ENCODE measurements around the gene FUT7. TPM values are rescaled to one million over a fixed set of nuclear protein-coding genes. Genes with fewer than 3 reads are reported as not detected.
A peak's percentile ranks its signal among the peaks of the same experiment; 100 is the strongest.

FUT7 gene
- total RNA-seq, 2 donors from 2014 or later, result not detected

DNA sequence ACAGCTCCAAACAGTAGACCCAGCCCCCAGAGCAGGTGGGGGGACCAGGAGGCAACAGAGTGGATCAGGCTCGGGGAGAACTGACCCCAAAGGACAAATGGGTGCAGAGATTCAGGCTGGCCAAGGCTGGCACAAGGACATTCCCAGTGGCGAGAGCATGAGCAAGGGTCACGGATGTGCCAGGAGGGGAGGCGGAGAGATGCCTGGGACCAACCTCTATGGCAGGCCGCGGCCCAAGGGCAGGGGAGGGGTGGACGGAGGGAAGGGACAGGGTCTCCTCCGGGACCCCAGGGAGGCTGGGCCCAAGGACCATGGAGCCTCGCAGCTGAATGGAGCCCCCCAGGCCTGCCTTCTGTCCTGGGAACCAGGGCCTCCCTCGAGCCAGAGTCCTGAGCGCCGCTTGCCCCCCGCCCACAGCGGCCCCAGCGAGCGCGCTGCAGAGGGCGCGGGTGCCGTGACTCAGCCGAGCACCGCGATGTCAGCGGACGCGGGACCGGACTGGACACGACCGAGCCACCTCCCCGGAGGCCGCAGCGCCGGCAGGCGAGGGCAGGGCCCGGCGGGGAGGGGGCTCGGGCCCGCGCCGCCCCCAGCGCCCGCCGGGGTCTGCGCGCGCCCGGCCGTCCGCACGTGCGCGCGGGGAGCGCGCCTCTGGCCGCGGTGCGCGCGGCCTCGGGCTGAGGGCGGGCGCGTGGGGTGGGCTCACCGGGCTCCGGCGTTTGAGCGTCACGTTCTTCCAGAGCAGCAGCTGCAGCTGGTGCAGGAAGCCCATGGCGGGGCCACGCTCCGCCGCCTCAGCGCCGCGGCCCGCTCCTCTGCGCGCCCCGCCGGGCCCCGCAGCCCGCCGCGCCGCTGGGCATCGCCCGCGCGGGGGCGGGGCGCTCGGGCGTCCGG lies 4.3 kb downstream of the FUT7 start, which contains the start of gene ABCA2:
TSS of gene ABCA2 (minus strand) at position 869 of the 894 bp plus-strand sequence. CDS start at position 772, 97 bp downstream.
- Histone ChIP-seq H3K27me3 (no peaks in the 10 kb centered on the region), H3K9ac (ENCODE audit: low read depth in 2 of 2, low read length in 2 of 2) (peak within 1 kb of the TSS; percentile 71 to 78), H3K4me1 (peaks cover 29% of the 10 kb centered on the region), H3K36me3 (no peaks in the 10 kb centered on the region), H3K9me3 (no peaks in the 10 kb centered on the region), H3K27ac (peak within 1 kb of the TSS; percentile 46), H3K4me3 (peak within 1 kb of the TSS; percentile 52)
- intact Hi-C loops (cut with DNase I), result loop anchor here (2.0 kb wide), 1 partner anchor 83 kb away; the partner anchor contains the start of genes C8G and FBXW5
- DNase-seq, result no peak
- TF ChIP-seq CTCF (IDR thresholded peaks at IDR 0.05), result no peak

DNA sequence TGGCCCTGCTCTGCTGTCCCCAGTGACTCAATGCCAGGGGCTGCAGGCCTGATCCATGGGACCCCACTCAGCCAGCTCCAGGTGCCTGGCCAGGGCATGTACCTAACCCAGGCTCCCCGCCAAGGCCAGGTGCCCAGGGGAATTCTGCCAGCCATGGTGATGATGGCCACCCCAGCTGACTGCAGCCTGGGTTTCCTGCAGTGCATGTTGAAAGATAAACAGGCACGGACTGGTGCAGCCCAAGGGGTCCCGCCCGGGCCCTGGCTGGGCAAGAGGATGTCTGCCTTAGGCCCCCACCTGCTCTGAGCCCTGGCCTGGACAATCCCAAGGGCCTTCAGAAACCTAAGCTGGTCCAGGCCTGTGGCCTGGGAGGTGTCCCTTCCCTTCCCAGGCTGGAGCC lies 5.1 kb downstream of the FUT7 start:
- peak overlapping the region; percentile 43 for H3K4me3 ChIP-seq
- H3K36me3 ChIP-seq, result no peaks in the 10 kb centered on the region
- peaks cover 32% of the 10 kb centered on the region for H3K4me1 ChIP-seq
- no peaks in the 10 kb centered on the region for H3K9me3 ChIP-seq
- intact Hi-C loops (cut with DNase I), result no loop called here
- H3K27ac ChIP-seq, result no peak overlapping the region
- no peak for TF ChIP-seq CTCF (IDR thresholded peaks at IDR 0.05)
- peak overlapping the region; percentile 19 to 66 for H3K9ac ChIP-seq (ENCODE audit: low read depth in 2 of 2, low read length in 2 of 2)
- H3K27me3 ChIP-seq, result no peaks in the 10 kb centered on the region
- no peak for DNase-seq

DNA sequence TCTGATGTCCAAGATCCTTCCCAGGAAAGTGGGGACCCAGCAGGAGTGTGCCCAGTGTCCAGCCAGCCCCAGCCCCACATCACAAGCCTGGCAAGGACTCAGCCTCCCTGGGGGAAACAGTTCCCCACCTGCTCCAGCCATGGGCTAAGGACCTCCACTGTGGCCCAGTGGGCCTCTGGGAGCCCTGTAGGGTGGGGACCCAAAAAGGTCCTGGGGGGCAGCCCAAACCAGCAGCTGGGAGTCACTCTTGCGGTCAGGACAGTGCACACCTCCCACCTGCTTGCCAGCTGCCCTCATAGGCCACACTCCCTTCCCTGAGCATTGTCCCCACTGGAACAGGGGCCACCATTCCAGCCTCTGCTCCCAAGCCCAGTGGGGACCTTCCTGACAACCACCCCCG lies 5.5 kb downstream of the FUT7 start:
- no peak for DNase-seq
- no peak for TF ChIP-seq CTCF (IDR thresholded peaks at IDR 0.05)
- Histone ChIP-seq H3K27me3 (no peaks in the 10 kb centered on the region), H3K4me1 (peaks cover 34% of the 10 kb centered on the region), H3K36me3 (no peaks in the 10 kb centered on the region), H3K27ac (no peak overlapping the region), H3K4me3 (no peak overlapping the region), H3K9me3 (no peaks in the 10 kb centered on the region), H3K9ac (ENCODE audit: low read depth in 2 of 2, low read length in 2 of 2) (peak overlapping the region in 1 of 2 donors; percentile 5)
- intact Hi-C loops (cut with DNase I), result no loop called here

DNA sequence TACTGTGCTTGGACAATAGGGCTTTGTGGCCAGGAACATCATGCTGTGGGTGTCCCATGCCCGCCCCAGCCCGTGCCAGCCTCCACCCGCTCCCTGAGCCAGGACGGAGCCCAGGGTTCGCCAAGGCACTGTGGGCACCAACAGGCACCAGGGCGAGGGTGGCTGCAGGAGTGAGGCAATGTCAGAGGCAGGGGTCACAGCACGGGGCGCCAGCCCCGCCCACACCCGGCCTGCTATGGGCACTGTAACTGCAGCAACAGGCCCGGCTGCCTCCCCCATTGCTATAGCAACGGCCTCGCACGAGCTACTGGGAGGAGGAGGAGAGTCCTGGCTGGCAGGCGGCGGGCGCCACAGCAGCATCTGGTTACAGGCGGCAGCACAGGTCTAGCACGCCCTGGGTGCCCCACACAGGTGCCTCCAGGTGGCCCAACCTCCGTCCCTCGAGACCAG lies 6.3 kb downstream of the FUT7 start:
- H3K4me1 ChIP-seq, result peaks cover 30% of the 10 kb centered on the region
- H3K27ac ChIP-seq, result no peak overlapping the region
- no peaks in the 10 kb centered on the region for H3K9me3 ChIP-seq
- no peak overlapping the region for H3K4me3 ChIP-seq
- no peaks in the 10 kb centered on the region for H3K36me3 ChIP-seq
- peak; percentile 59 for DNase-seq
- TF ChIP-seq CTCF (IDR thresholded peaks at IDR 0.05), result no peak
- H3K9ac ChIP-seq (ENCODE audit: low read depth in 2 of 2, low read length in 2 of 2), result peak overlapping the region in 1 of 2 donors; percentile 26
- no peaks in the 10 kb centered on the region for H3K27me3 ChIP-seq
- intact Hi-C loops (cut with DNase I), result no loop called here

- no peaks in the 10 kb centered on the region for H3K36me3 ChIP-seq
- no peaks in the 10 kb centered on the region for H3K9me3 ChIP-seq
- intact Hi-C loops (cut with DNase I), result no loop called here
- no peaks in the 10 kb centered on the region for H3K27me3 ChIP-seq
- H3K27ac ChIP-seq, result no peak overlapping the region
- TF ChIP-seq CTCF (IDR thresholded peaks at IDR 0.05), result no peak
- H3K4me3 ChIP-seq, result no peak overlapping the region
- H3K4me1 ChIP-seq, result peaks cover 25% of the 10 kb centered on the region
- DNase-seq, result no peak
- H3K9ac ChIP-seq (ENCODE audit: low read depth in 2 of 2, low read length in 2 of 2), result no peak overlapping the region
These were observed 8.3 kb downstream of the FUT7 start for GRCh38 chr9:137023583-137023991.
